ENCODE measurements around the gene ST3GAL4. TPM values are rescaled to one million over a fixed set of nuclear protein-coding genes. Genes with fewer than 3 reads are reported as not detected.

The ST3GAL4 gene
- total and polyA plus RNA-seq, 2 experiments from 2014 or later: 27.3 to 53.3 TPM

DNA sequence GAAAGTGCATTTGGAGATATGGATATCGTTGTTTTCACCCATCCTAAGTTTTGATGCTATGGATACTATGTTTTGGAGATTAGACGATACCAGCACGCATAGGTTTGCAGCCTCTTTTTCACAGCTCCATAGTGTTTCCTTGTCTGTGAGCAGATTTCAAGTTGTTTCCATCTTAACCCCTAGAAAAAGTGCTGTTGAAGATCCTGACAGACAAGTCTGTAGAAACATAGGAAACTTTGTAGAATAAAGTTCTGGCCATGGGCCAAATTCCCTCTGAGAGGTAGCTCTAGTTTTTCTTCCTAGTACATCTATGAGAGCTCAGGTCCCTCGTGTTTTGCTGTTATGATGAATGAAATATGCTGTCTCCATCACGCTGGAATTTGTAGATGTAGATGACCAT is 32.4 kb downstream of the ST3GAL4 start:
- H3K9me2 ChIP-seq (ENCODE audit: insufficient read depth): no peaks in the 10 kb centered on the region
- no peak overlapping the region for H3K27ac ChIP-seq
- H3K9me3 ChIP-seq (ENCODE audit: low read depth): no peaks in the 10 kb centered on the region
- no peaks in the 10 kb centered on the region for H3F3A ChIP-seq (ENCODE audit: insufficient read depth)
- no peak overlapping the region for H3K9ac ChIP-seq
- no peaks in the 10 kb centered on the region for H3K36me3 ChIP-seq (ENCODE audit: low read depth)
- no peak overlapping the region for H2AFZ ChIP-seq
- no peak for DNase-seq
- H4K20me1 ChIP-seq (ENCODE audit: insufficient read depth): 0 out of 2 replicates have a peak, but pooled peaks cover 5% of the 10 kb centered on the region
- peaks cover 4% of the 10 kb centered on the region; the same call in 1 of the 2 replicates for H3K4me1 ChIP-seq (ENCODE audit: insufficient read depth)
- no peaks in the 10 kb centered on the region for H3K27me3 ChIP-seq (replicated peaks; ENCODE audit: insufficient read depth)
- in situ Hi-C loops (cut with MboI): no loop called here
- no peak overlapping the region for H3K4me3 ChIP-seq
- peaks cover 71% of the 10 kb centered on the region for H3K79me2 ChIP-seq (ENCODE audit: insufficient read depth)
- no peak overlapping the region for H3K4me2 ChIP-seq (ENCODE audit: unreplicated experiment)
- WGBS, 2 experiments (ENCODE audit: low coverage in 1 of 2, low lambda C conversion rate in 2 of 2, missing lambda C conversion rate in 2 of 2): 62 to 71% methylated on average over 5 of the region's 5 CpGs
- TF ChIP-seq EZH2 (IDR thresholded peaks at IDR 0.05; ENCODE audit: insufficient read depth, poor library complexity, severe bottlenecking) (no peak), EZH2phosphoT487 (IDR thresholded peaks at IDR 0.05; ENCODE audit: insufficient read depth, low read depth) (no peak)

GRCh38 chr11:126390272-126390867 is 34.9 kb downstream of the ST3GAL4 start:
- Histone ChIP-seq H3K4me3 (no peak overlapping the region), H3K4me1 (ENCODE audit: insufficient read depth) (peaks cover 10% of the 10 kb centered on the region), H3K36me3 (ENCODE audit: low read depth) (no peaks in the 10 kb centered on the region), H3K4me2 (ENCODE audit: unreplicated experiment) (no peak overlapping the region), H3K27ac (no peak overlapping the region), H3K9me3 (ENCODE audit: low read depth) (no peaks in the 10 kb centered on the region), H3K9me2 (ENCODE audit: insufficient read depth) (no peaks in the 10 kb centered on the region), H3K79me2 (ENCODE audit: insufficient read depth) (peaks cover 87% of the 10 kb centered on the region), H2AFZ (no peak overlapping the region), H4K20me1 (ENCODE audit: insufficient read depth) (0 out of 2 replicates have a peak, but pooled peaks cover 5% of the 10 kb centered on the region), H3K27me3 (replicated peaks; ENCODE audit: insufficient read depth) (no peaks in the 10 kb centered on the region), H3F3A (ENCODE audit: insufficient read depth) (no peaks in the 10 kb centered on the region), H3K9ac (no peak overlapping the region)
- no peak for DNase-seq
- WGBS, 2 experiments (ENCODE audit: low coverage in 1 of 2, low lambda C conversion rate in 2 of 2, missing lambda C conversion rate in 2 of 2): 68 to 80% methylated on average over 5 of the region's 5 CpGs
- TF ChIP-seq EZH2 (IDR thresholded peaks at IDR 0.05; ENCODE audit: insufficient read depth, poor library complexity, severe bottlenecking): no peak
- TF ChIP-seq EZH2phosphoT487 (IDR thresholded peaks at IDR 0.05; ENCODE audit: insufficient read depth, low read depth): no peak
- in situ Hi-C loops (cut with MboI): no loop called here

GRCh38 chr11:126391286-126391954 is 35.9 kb downstream of the ST3GAL4 start:
- peaks cover 10% of the 10 kb centered on the region for H3K4me1 ChIP-seq (ENCODE audit: insufficient read depth)
- DNase-seq: no peak
- 0 out of 2 replicates have a peak, but pooled peaks cover 5% of the 10 kb centered on the region for H4K20me1 ChIP-seq (ENCODE audit: insufficient read depth)
- no peaks in the 10 kb centered on the region for H3K36me3 ChIP-seq (ENCODE audit: low read depth)
- 63 to 65% methylated on average over 7 of the region's 7 CpGs for WGBS, 2 experiments (ENCODE audit: low coverage in 1 of 2, low lambda C conversion rate in 2 of 2, missing lambda C conversion rate in 2 of 2)
- in situ Hi-C loops (cut with MboI): no loop called here
- H3K27me3 ChIP-seq (replicated peaks; ENCODE audit: insufficient read depth): no peaks in the 10 kb centered on the region
- H3K4me3 ChIP-seq: no peak overlapping the region
- H3K4me2 ChIP-seq (ENCODE audit: unreplicated experiment): no peak overlapping the region
- H3K9me3 ChIP-seq (ENCODE audit: low read depth): no peaks in the 10 kb centered on the region
- peaks cover 81% of the 10 kb centered on the region for H3K79me2 ChIP-seq (ENCODE audit: insufficient read depth)
- no peaks in the 10 kb centered on the region for H3F3A ChIP-seq (ENCODE audit: insufficient read depth)
- no peak overlapping the region for H3K27ac ChIP-seq
- H3K9me2 ChIP-seq (ENCODE audit: insufficient read depth): no peaks in the 10 kb centered on the region
- no peak overlapping the region for H3K9ac ChIP-seq
- no peak overlapping the region for H2AFZ ChIP-seq
- TF ChIP-seq EZH2phosphoT487 (IDR thresholded peaks at IDR 0.05; ENCODE audit: insufficient read depth, low read depth) (no peak), EZH2 (IDR thresholded peaks at IDR 0.05; ENCODE audit: insufficient read depth, poor library complexity, severe bottlenecking) (no peak)

- H3F3A ChIP-seq (ENCODE audit: insufficient read depth): no peaks in the 10 kb centered on the region
- no peak overlapping the region for H2AFZ ChIP-seq
- in situ Hi-C loops (cut with MboI): no loop called here
- H3K27ac ChIP-seq: no peak overlapping the region
- no peak overlapping the region for H3K9ac ChIP-seq
- H3K79me2 ChIP-seq (ENCODE audit: insufficient read depth): peaks cover 84% of the 10 kb centered on the region
- TF ChIP-seq EZH2phosphoT487 (IDR thresholded peaks at IDR 0.05; ENCODE audit: insufficient read depth, low read depth) (no peak), EZH2 (IDR thresholded peaks at IDR 0.05; ENCODE audit: insufficient read depth, poor library complexity, severe bottlenecking) (no peak)
- H3K4me3 ChIP-seq: no peak overlapping the region
- no peaks in the 10 kb centered on the region for H3K27me3 ChIP-seq (replicated peaks; ENCODE audit: insufficient read depth)
- H3K36me3 ChIP-seq (ENCODE audit: low read depth): no peaks in the 10 kb centered on the region
- peaks cover 10% of the 10 kb centered on the region for H3K4me1 ChIP-seq (ENCODE audit: insufficient read depth)
- WGBS, 2 experiments (ENCODE audit: low coverage in 1 of 2, low lambda C conversion rate in 2 of 2, missing lambda C conversion rate in 2 of 2): 63 to 67% methylated on average over 8 of the region's 8 CpGs
- 0 out of 2 replicates have a peak, but pooled peaks cover 5% of the 10 kb centered on the region for H4K20me1 ChIP-seq (ENCODE audit: insufficient read depth)
- H3K9me2 ChIP-seq (ENCODE audit: insufficient read depth): no peaks in the 10 kb centered on the region
- DNase-seq: peak; percentile 22
- no peak overlapping the region for H3K4me2 ChIP-seq (ENCODE audit: unreplicated experiment)
- H3K9me3 ChIP-seq (ENCODE audit: low read depth): no peaks in the 10 kb centered on the region
Measured at GRCh38 chr11:126391970-126392632, 36.6 kb downstream of the ST3GAL4 start.

Data from GM23248 (cell line).